BE2C (cell line): Measurements from ENCODE around the gene POLQ. TPM values are rescaled to one million over a fixed set of nuclear protein-coding genes. Genes with fewer than 3 reads are reported as not detected.
"Not testable (repeated sequence)": the region's sequence is repeated elsewhere in the genome, so short reads cannot be mapped to it uniquely, and the experiment has no call there.

Experiments used
- DNase-seq: peaks from one replicate; pipeline ENCODE4 v3.0.0-alpha.2; 2020
- H3K27me3 ChIP-seq: fragments of 250-450 bp; sonication (Bioruptor Pico); 2 replicates; pipeline ENCODE4 v1.5.1; 2020; ENCODE audit warnings: mild to moderate bottlenecking
- H3K36me3 ChIP-seq: fragments of 250-450 bp; sonication (Bioruptor Pico); 2 replicates; pipeline ENCODE4 v1.5.1; 2020; ENCODE audit warnings: mild to moderate bottlenecking
- H3K4me1 ChIP-seq: fragments of 250-450 bp; sonication (Bioruptor Pico); 2 replicates; pipeline ENCODE4 v1.5.1; 2020
- H3K4me3 ChIP-seq: 2 replicates; pipeline ENCODE4 v1.5.1; 2011; ENCODE audit warnings: low read depth, low read length
- H3K9me3 ChIP-seq: fragments of 250-450 bp; sonication (Bioruptor Pico); 2 replicates; pipeline ENCODE4 v1.5.1; 2020
- polyA plus RNA-seq: library from polyadenylated mRNA; unstranded; fragments of >200 nt; gene quantifications from one replicate; pipeline ENCODE4 v1.2.1, GENCODE V29; 2012; ENCODE audit warnings: low read depth, missing spikeins; ENCODE audit not compliant: insufficient read length, insufficient read depth
- TF ChIP-seq, protein P1 (sequence below): IDR thresholded peaks from 2 replicates; pipeline ENCODE4 v1.5.1; 2012; ENCODE audit warnings: mild to moderate bottlenecking, low read depth, low read length

The POLQ gene
- polyA plus RNA-seq = 2.8 TPM

DNA sequence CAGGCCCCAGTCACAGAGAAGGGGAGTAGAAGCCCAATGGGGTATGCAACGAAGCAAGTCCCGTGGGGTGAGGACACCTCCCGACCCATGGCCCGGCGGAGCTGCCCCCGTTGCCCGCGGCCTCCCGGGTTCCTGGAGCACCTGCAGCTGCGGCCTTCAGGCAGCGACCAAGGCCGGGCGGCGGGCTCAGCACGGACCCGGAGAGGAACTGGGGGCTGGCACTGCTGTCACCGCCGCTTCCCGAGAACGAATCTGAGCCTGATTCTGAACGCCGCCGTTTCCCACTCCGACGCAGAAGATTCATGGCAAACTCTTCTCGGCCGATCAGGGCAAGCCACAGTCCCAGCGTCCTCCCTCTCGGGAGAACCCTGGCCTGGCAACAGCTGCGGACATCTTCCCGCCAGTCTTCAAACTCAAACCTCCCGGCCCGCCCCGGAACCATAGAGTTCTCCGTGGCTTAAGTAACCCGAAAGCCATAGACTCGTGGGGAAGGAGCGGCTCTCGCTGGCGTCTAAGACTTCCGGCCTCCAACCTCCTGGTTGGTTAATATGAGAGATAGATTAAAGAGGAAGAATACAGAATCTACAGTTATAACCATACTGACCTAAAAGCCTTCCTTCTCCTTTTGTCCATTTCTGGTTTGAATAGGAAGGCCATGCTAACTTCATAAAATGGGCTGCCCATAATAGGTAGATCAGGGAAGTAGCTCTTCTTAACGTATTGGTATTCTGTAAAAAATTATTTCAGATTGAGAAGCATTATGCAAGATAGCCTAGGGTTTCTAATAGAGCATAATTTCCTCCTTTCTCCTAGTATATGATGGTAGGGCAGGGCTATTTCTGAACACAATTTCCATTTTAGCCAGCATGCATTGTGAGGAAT lies at the start of gene POLQ:
Gene POLQ, minus strand, starts transcription at position 415 of the 882 bp plus-strand sequence. Its CDS starts 111 bp downstream, at position 304.
- no peaks in the 10 kb centered on the region for H3K27me3 ChIP-seq
- TF ChIP-seq, protein P1, sequence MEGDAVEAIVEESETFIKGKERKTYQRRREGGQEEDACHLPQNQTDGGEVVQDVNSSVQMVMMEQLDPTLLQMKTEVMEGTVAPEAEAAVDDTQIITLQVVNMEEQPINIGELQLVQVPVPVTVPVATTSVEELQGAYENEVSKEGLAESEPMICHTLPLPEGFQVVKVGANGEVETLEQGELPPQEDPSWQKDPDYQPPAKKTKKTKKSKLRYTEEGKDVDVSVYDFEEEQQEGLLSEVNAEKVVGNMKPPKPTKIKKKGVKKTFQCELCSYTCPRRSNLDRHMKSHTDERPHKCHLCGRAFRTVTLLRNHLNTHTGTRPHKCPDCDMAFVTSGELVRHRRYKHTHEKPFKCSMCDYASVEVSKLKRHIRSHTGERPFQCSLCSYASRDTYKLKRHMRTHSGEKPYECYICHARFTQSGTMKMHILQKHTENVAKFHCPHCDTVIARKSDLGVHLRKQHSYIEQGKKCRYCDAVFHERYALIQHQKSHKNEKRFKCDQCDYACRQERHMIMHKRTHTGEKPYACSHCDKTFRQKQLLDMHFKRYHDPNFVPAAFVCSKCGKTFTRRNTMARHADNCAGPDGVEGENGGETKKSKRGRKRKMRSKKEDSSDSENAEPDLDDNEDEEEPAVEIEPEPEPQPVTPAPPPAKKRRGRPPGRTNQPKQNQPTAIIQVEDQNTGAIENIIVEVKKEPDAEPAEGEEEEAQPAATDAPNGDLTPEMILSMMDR = no peak
- H3K9me3 ChIP-seq = no peaks in the 10 kb centered on the region
- H3K4me1 ChIP-seq = no peaks in the 10 kb centered on the region
- peaks cover 11% of the 10 kb centered on the region; the same call in 1 of the 2 replicates for H3K36me3 ChIP-seq
- H3K4me3 ChIP-seq = peak within 1 kb of the TSS; percentile 92
- DNase-seq = peak; percentile 90

- TF ChIP-seq, protein P1 = no peak
- Histone ChIP-seq H3K4me3 (no peak overlapping the region), H3K9me3 (no peaks in the 10 kb centered on the region), H3K36me3 (no peaks in the 10 kb centered on the region), H3K27me3 (peaks cover 23% of the 10 kb centered on the region), H3K4me1 (no peaks in the 10 kb centered on the region)
- DNase-seq = no peak
Observed at GRCh38 chr3:121594850-121595249, 49.1 kb upstream of the POLQ start.

GRCh38 chr3:121593806-121594205 lies 48.0 kb upstream of the POLQ start:
- DNase-seq, H3K4me3 ChIP-seq, H3K4me1 ChIP-seq, H3K9me3 ChIP-seq, H3K36me3 ChIP-seq: not testable (repeated sequence)
- peaks cover 27% of the 10 kb centered on the region for H3K27me3 ChIP-seq

- TF ChIP-seq, protein P1 = no peak
- H3K9me3 ChIP-seq = no peaks in the 10 kb centered on the region
- peaks cover 27% of the 10 kb centered on the region for H3K27me3 ChIP-seq
- no peak for DNase-seq
- no peaks in the 10 kb centered on the region for H3K36me3 ChIP-seq
- no peaks in the 10 kb centered on the region for H3K4me1 ChIP-seq
- H3K4me3 ChIP-seq = no peak within 1 kb of the TSS
Observed at GRCh38 chr3:121592856-121593702, 47.3 kb upstream of the POLQ start, which contains the start of gene FBXO40. FBXO40 (plus strand) TSS chr3:121593379; CDS start chr3:121620576, 27,197 bp downstream.

GRCh38 chr3:121584418-121584817 lies 38.6 kb upstream of the POLQ start:
- no peaks in the 10 kb centered on the region for H3K4me1 ChIP-seq
- no peaks in the 10 kb centered on the region for H3K36me3 ChIP-seq
- H3K27me3 ChIP-seq = peaks cover 27% of the 10 kb centered on the region
- DNase-seq = no peak
- H3K4me3 ChIP-seq = no peak overlapping the region
- TF ChIP-seq, protein P1 = no peak
- no peaks in the 10 kb centered on the region for H3K9me3 ChIP-seq

- peaks cover 17% of the 10 kb centered on the region for H3K27me3 ChIP-seq
- no peak for DNase-seq
- no peak overlapping the region for H3K4me3 ChIP-seq
- no peaks in the 10 kb centered on the region for H3K36me3 ChIP-seq
- TF ChIP-seq, protein P1 = no peak
- no peaks in the 10 kb centered on the region for H3K4me1 ChIP-seq
- H3K9me3 ChIP-seq = no peaks in the 10 kb centered on the region
Observed at GRCh38 chr3:121581691-121582090, 35.9 kb upstream of the POLQ start.
